GM10248 (cell line): ENCODE results near the gene AFG1L.
A peak's percentile ranks its signal among the peaks of the same experiment; 100 is the strongest.

ENCODE experiments used
- CTCF ChIA-PET: fragments of 300-600 bp; sonication (Branson Sonifier 250); formaldehyde crosslinking; extraction: SDS; loops from one replicate; lab custom pipeline; 2021; ENCODE audit warnings: antibody characterized with exemption; lab: Yijun Ruan, JAX
- POLR2A ChIA-PET: fragments of 350-650 bp; sonication (Branson Sonifier 250); formaldehyde crosslinking; extraction: SDS; loops from one replicate; lab custom pipeline; 2020; ENCODE audit warnings: antibody characterized with exemption; lab: Yijun Ruan, JAX
- DNase-seq: peaks from one replicate; pipeline ENCODE4 v3.0.0; 2012; ENCODE audit errors: extremely low spot score
- CTCF ChIP-seq: IDR thresholded peaks from 2 replicates; pipeline ENCODE4 v1.5.1; 2012; ENCODE audit warnings: mild to moderate bottlenecking, low read depth; ENCODE audit errors: extremely low read depth, missing control alignments, control extremely low read depth

The AFG1L gene

GRCh38 chr6:108564178-108564577, 269.3 kb downstream of the AFG1L start:
- POLR2A ChIA-PET, result no interaction called here
- CTCF ChIA-PET, result interaction anchor here (1.6 to 1.9 kb wide), 2 partner anchors 18 to 34 kb away, joined by 3 to 6 read pairs; no protein-coding TSS in a partner anchor
- TF ChIP-seq CTCF, result no peak

GRCh38 chr6:108565091-108565766, 270.4 kb downstream of the AFG1L start:
- POLR2A ChIA-PET, result interaction anchor here (0.6 kb wide), 1 partner anchor 627 kb away, joined by 7 read pairs; no protein-coding TSS in a partner anchor
- CTCF ChIA-PET, result interaction anchor here (0.6 to 1.9 kb wide), 6 partner anchors 12 to 74 kb away, joined by 3 to 6 read pairs (median 4); no protein-coding TSS in a partner anchor
- peak; percentile 41 for DNase-seq
- TF ChIP-seq CTCF, result no peak

More at GRCh38 chr6:108564178-108564577, 269.3 kb downstream of the AFG1L start:
- no peak for DNase-seq

GRCh38 chr6:108565893-108566292, 271.0 kb downstream of the AFG1L start:
- CTCF ChIA-PET, result interaction anchor here (1.0 to 1.9 kb wide), 6 partner anchors 10 to 74 kb away, joined by 3 to 6 read pairs (median 4); no protein-coding TSS in a partner anchor
- no peak for DNase-seq
- no peak for TF ChIP-seq CTCF
- POLR2A ChIA-PET, result interaction anchor here (0.6 kb wide), 1 partner anchor 628 kb away, joined by 7 read pairs; no protein-coding TSS in a partner anchor

GRCh38 chr6:108566406-108566805, 271.6 kb downstream of the AFG1L start:
- ChIA-PET POLR2A (interaction anchor here (1.1 kb wide), 1 partner anchor 8 kb away, joined by 3 read pairs; no protein-coding TSS in a partner anchor), CTCF (interaction anchor here (1.0 to 2.2 kb wide), 6 partner anchors 9 to 73 kb away, joined by 3 to 10 read pairs (median 5); no protein-coding TSS in a partner anchor)
- TF ChIP-seq CTCF, result no peak
- no peak for DNase-seq

GRCh38 chr6:108568101-108568500, 273.2 kb downstream of the AFG1L start:
- no peak for TF ChIP-seq CTCF
- ChIA-PET CTCF (interaction anchor here (1.1 to 2.2 kb wide), 6 partner anchors 9 to 29 kb away, joined by 4 to 10 read pairs (median 5); no protein-coding TSS in a partner anchor), POLR2A (no interaction called here)
- DNase-seq, result no peak

- no peak for TF ChIP-seq CTCF
- ChIA-PET POLR2A (no interaction called here), CTCF (interaction anchor here (0.7 to 2.2 kb wide), 7 partner anchors 11 to 503 kb away, joined by 3 to 10 read pairs (median 5); no protein-coding TSS in a partner anchor)
- DNase-seq, result no peak
Measured at GRCh38 chr6:108568551-108569305, 273.9 kb downstream of the AFG1L start.
